Measurements from ENCODE around the gene GALNT14.

The GALNT14 gene

GRCh38 chr2:31083234-31083993, 54.8 kb downstream of the GALNT14 start:
- DNase-seq: no peak

DNA sequence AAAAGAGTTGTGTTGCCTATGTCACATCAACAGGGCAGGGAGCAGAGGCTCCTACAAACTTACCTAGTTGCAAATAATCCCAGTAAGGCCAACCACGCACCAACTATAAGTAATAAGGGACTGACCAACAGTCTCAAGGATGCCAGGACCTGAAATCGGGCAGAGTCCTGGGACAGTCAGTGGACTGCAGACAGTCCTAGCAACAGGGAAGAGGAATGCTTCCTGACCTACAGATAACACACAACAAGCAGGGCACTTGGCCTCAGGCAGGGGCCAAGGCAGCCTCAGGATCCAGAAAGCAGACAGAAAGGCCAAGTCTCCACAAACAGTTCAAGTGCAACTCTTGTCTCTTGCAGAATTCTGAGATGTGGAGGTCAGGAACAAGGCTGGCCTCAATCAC, 56.2 kb downstream of the GALNT14 start:
- no peak for DNase-seq

DNA sequence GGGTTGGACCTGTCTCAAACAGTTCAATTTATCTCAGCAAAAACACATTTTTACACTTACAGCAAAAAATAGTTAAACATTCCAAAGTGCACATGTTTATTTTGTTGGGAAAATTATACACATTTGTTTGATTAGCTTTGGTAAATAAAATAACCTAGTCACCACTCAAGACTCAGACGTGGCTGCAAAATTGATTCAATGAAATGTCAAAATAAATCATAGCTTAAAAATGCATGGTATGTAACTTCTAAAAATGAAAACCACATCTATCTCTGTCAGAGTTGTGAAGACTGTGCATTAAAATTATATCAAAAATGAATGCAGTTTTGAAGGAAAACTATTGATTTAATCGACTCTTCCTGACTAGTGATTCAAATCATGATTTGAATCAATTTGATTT, 56.7 kb downstream of the GALNT14 start:
- DNase-seq: no peak

DNA sequence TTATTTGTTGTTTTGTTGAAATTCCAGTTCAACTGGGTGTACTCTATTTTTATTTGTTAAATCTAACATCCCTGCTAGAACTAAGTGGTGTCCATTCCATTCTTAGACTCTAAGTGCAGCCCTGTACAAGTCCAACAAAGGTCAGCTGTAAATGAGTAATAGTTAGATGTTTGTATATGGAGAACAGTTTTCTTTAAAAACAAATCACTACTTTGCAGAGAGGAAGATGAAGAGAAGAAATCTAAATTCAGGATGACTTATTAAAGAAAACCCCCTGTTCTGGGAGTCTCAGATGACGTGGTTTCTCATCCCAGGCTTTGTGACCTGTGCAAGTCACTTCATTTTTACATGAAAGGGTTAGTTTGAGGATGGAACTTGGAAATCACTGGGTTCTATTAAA, 57.9 kb downstream of the GALNT14 start:
- no peak for DNase-seq

GRCh38 chr2:31079665-31080064, 58.6 kb downstream of the GALNT14 start:
- DNase-seq: no peak

DNA sequence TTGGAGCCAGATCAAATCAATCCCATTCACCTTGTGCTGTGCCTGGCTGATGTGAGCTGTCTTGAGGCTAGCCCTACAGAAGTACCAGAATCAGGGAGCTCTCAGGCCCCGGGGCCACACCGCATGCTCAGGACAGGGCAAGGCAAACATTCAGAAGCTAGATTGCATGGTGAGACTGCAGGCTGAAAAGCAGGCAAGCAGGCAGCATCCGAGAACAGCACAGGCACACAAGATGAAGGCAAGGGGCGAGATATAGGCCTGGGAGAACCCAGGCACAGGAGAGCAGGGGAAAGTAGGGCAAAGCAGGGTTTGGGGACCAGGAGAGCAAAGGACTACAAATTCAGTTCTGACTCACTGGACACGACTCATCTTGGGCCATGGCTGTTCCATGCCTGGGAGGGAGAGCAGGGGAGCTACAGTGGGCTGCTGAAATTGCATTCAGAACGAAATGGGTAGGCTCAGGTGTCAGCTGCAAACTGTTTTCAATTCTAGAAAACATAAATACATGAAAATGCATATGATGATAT, 59.6 kb downstream of the GALNT14 start:
- no peak for DNase-seq

GRCh38 chr2:31078011-31078410, 60.2 kb downstream of the GALNT14 start:
- DNase-seq: no peak

DNA sequence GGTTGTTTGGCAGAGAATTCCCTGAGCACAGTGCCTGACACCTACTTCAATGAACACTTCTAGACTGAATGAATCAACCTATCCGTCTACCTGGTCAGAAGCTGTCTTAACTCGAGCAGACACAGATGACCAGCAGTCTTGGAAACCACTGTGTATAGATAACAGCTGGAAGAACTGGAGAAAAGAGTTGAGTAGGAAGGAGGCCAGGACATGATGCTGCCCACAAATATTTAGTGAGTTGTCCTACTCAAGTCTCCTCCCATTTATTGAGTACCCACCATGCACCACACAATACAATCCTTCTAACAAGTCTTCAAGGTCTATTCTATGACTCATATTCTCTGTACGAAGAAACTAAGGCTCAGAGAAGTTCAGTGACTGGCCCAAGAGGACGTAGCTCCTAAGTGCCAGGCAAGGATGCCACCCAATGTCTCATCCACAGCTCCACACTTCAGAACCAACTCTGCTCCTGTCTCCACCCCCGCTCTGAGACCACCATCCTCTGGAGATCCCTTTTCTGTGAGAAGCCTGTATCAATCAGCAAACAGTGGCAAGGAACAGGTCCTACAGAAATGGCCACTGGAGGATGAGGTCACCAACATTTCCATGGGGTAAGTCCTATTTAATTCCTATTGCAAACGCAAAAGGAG, 62.2 kb downstream of the GALNT14 start:
- DNase-seq: no peak

- DNase-seq: no peak
Observed at GRCh38 chr2:31075431-31075830, 62.8 kb downstream of the GALNT14 start.

DNA sequence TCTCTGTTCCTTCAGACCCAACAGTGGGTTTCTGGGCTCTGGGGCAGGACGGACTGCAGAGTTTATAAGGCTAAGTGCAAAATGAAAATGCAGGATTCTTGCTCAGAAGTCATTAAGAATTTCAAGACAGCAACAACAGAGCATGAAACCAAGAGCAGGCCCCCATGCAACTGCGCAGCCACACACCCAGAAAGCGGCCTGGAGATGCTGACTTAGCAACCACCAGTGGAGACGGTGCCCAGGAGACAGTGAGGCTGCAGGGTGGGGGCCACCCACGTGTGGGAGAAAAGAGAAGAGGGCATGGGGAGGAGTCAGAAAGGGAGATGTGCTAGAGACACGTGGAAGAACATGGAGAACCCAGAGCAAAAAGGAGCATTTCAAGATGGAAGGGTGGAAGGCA, 66.5 kb downstream of the GALNT14 start:
- DNase-seq: no peak

DNA sequence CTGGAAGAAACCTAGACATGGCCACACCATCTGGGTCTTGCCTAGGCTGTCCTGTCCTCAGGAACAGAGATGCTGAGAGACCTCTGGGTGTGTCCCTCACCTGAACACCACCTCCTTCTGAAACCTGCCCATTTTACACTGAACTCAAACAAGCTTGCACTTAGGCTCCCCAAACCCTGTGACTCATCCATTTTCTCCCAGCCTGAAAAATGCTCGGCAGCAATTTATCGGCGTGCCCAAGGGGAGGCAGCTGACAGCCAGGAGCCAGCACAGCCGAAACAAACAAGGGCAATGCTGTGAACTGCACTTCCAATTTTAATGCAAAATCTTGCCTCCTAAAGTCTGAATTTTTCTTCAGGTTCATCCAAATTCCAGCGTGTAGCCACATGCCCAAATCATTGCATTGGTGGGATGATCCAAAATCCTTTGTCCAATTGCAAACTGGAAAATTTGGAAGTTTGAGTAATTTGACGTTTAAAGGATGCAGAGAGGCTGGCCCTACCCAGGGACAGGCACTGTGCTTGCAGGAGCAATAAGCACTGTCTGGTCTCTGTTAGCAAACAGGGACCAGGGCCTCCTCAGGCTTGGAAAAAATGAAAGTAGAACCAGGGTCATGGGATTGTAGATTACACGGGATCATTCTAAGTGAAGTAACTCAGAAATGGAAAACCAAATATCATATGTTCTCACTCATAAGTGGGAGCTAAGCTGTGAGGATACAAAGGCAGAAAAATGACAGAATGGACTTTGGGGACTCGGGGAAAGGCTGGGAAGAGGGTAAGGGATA, 67.7 kb downstream of the GALNT14 start:
- DNase-seq: no peak

DNA sequence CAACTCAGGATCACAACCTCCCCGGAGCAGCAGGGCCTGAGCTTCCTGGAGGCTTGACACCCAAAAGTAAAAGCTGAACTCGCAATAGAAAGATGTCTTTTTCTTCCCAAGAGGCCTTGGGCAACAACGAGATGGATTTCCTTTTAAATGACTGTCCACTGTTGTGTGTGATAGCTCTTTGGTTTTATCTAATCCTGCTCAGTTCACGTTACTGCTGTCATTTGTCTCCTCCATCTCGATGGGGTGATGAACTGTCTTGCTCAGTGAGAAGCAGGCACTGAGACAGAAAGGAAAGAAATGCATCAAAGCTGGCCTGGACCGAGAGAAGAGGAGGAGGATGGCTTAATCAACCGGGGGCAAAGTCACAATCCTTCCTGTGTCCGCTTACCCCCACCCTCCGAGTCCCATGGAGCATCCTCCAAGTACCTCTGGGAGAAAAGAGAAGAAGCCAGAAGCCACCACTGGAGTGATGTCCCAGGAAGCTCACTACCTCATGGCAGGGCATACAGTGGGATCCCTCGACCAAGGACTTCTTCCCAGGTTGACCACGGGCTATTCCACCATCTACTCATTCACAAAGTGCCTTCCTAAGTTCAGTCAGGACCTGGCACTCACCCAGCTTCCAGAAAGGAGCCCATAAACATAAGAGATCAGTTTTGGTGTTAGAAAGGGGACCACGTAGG, 68.5 kb downstream of the GALNT14 start:
- no peak for DNase-seq

- DNase-seq: no peak
Observed at GRCh38 chr2:31067259-31067658, 71.0 kb downstream of the GALNT14 start.

DNA sequence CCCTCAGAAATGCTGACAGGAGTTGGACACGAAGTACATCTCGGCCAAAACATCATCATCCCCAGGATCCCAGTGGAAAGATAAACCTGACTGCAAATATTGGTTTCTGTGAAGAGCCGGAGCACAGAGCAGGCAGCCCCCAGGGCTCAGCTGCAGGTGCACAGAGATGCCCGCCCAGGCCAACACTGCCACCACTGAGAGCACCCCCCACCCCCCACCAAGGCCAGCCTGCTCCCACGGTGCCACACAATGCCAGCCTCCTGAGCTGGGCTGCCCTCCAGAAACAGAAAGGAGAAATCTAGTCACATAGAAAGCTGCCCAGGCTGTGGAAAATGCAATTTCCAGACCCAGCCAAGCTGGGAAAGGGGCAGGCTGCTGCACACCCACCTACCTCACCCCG, 71.7 kb downstream of the GALNT14 start:
- DNase-seq: no peak

GRCh38 chr2:31066086-31066485, 72.2 kb downstream of the GALNT14 start:
- DNase-seq: no peak

GRCh38 chr2:31065356-31065755, 72.9 kb downstream of the GALNT14 start:
- no peak for DNase-seq

GRCh38 chr2:31060397-31060796, 77.8 kb downstream of the GALNT14 start:
- DNase-seq: no peak

DNA sequence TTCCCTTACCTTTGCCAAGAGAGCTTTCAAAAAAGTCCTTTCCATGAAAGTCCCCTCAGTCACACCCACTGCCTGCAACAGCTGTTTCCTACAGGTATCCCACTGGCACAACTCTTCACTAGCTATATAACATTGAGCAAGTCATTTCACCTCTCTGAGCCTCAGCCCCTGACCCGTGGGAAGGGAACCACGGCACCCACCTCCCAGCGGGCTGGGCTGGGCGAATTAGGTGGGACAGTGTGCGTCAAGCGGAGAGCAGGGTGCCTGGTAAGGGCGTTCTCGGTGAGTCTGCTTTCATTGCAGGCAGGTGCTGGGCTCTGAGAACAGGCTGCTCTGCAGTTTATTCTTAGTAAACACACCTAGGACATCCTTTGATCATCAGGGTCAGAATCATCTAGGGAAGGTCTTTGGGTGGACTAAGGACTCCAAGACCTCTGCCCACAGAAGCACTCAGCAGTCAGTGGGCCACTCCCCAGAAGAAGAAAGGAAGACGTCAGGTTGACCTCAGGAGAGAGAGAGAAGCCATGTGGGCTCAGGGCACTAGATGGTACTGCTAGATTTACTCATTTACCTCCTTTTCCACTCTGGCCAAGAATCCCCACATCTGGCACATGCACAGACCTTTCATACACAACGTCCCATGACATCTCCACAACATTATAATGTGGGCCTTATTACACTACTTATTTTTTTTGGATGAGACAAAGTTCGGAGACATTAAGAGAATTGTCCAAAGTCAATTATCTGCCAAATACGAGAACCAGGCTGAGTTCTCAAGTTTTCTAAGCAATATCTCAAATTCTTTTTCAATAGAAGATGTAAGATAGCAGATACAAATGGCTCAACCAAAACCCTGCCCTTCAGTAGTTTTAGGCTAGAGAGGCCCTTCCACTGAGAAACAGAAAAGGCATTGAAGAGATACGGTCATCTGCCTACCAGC, 79.9 kb downstream of the GALNT14 start:
- DNase-seq: no peak

DNA sequence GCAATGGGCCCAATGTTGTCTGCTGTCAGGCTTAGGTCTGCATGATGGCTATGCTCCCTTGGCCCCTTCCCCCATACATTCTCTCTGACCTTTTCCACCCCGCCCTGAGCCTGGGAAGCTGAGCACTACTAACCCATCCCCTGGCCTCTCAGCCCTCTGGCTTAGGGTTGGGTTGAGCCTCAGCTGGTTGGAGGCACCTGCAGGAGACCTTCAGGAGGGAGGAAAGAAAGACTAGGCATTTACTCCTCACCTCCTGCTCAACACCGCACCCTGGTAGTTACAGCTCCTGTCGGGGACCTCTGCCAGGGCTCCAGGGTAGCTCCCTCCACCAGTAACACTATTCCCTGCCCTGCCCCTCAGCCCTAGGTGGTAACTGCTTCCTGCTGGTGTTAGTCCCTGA, 80.5 kb downstream of the GALNT14 start:
- DNase-seq: no peak

DNA sequence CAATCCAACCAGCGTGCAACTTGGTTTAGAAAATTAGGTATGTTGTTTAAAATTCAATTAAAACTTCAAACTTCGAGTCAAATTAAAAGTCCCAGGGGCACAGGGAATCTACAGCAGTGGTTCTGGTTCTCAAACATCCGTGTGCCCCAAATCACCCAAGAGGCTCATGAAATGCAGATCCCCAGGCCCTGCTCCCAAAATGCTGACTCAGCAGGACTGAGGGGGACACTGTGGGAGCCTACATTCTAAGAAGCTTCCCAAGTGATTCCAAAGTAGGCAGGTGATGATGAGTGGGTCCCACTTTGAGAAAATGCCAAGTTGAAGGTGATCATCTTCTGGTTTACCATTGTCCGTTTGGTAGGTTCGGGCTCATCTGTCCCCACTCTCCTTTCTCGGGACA, 82.3 kb downstream of the GALNT14 start:
- DNase-seq: no peak

- no peak for DNase-seq
Observed at GRCh38 chr2:31054842-31055388, 83.3 kb downstream of the GALNT14 start.

All from activated gamma-delta T cell (primary cell).